Activated T-cell treated with anti-CD3 and anti-CD28 coated beads, Interleukin-2, amount 50 U/mL, for 24 hours (primary cell): ENCODE measurements around the gene MARS1.
A peak's percentile ranks its signal among the peaks of the same experiment; 100 is the strongest.

Experiments used
- DNase-seq: peaks from one replicate; pipeline ENCODE4 v3.0.0-alpha.2; 2020
- H3K27ac Mint-ChIP-seq: 2 replicates; pipeline ENCODE4 v1.8.0; 2020; ENCODE audit warnings: mild to moderate bottlenecking, mixed read lengths
- H3K27me3 Mint-ChIP-seq: 2 replicates; pipeline ENCODE4 v1.8.0; 2020; ENCODE audit warnings: mixed read lengths
- H3K36me3 Mint-ChIP-seq: 2 replicates; pipeline ENCODE4 v1.8.0; 2020; ENCODE audit warnings: low read depth, mixed read lengths
- H3K4me1 Mint-ChIP-seq: 2 replicates; pipeline ENCODE4 v1.8.0; 2020; ENCODE audit warnings: low read depth, mixed read lengths
- H3K4me3 Mint-ChIP-seq: 2 replicates; pipeline ENCODE4 v1.8.0; 2020; ENCODE audit warnings: mild to moderate bottlenecking, moderate library complexity, mixed read lengths
- H3K9me3 Mint-ChIP-seq: 2 replicates; pipeline ENCODE4 v1.8.0; 2020; ENCODE audit warnings: mixed read lengths

MARS1 gene

DNA sequence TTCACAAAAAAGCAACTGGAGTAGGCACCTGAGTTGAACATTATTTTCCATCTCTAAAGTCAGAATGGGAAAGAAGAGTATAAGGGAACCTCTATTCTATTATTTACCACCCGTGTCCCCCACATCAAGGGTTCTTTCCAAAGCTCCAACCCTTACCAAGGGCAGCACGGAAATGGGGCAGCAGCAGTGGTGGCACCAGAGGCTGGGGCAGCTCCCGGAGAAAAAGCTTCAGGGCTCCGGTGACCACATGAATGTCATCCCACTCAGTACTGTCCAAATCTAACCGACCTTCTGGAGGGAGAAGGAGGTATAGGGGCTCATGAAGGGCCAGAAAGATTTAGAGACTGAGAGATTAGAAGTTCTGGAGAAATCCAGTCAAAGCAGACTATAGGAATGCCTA, 14.0 kb upstream of the MARS1 start:
- DNase-seq = no peak
- peak overlapping the region; percentile 27 for H3K27ac Mint-ChIP-seq
- H3K27me3 Mint-ChIP-seq = no peaks in the 10 kb centered on the region
- H3K36me3 Mint-ChIP-seq = peaks cover 87% of the 10 kb centered on the region
- no peaks in the 10 kb centered on the region for H3K9me3 Mint-ChIP-seq
- peak overlapping the region; percentile 30 for H3K4me3 Mint-ChIP-seq
- H3K4me1 Mint-ChIP-seq = peaks cover 58% of the 10 kb centered on the region

DNA sequence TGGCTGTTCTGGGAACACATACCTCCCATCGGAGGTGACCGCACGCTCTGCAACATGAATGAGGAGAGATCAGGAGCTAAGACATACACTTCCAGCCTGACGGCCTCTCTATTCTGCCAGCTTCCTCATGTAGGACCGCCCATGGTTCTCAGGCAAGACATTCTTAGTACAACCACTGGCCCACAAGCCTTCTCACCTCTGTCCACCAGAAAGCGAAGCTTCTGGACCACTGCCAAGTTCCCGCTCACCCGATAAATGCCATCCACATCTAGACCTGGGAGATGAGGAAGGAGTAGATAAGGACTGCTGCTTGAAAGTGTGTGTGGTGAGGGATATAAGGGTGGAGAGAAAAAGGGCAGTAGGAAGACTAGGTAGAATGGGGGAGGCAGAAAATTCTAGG, 13.4 kb upstream of the MARS1 start:
- H3K36me3 Mint-ChIP-seq = peaks cover 81% of the 10 kb centered on the region
- no peak for DNase-seq
- peak overlapping the region; percentile 30 for H3K4me3 Mint-ChIP-seq
- H3K27ac Mint-ChIP-seq = peak overlapping the region; percentile 27
- peaks cover 63% of the 10 kb centered on the region for H3K4me1 Mint-ChIP-seq
- no peaks in the 10 kb centered on the region for H3K9me3 Mint-ChIP-seq
- H3K27me3 Mint-ChIP-seq = no peaks in the 10 kb centered on the region

DNA sequence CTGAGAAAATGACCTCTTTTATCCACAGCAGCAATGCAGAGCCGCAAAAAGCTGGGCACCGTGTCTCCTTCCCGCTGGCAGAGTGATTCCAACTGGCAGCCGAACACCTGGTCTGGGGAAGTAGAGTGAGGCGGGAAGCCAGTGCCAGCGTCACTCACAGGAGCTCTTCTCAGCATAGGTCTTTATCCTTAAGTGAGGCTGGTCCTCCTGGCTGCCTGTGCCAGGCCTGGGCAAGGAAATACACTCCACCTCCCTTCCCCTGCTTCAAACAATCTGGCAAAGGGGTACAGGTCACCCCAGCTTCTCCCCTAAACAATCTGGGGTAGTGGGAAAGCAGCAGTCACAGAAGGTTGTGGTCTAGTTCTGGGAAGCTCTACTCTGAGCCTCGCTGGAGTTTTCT, 13.0 kb upstream of the MARS1 start:
- peaks cover 81% of the 10 kb centered on the region for H3K36me3 Mint-ChIP-seq
- peaks cover 68% of the 10 kb centered on the region for H3K4me1 Mint-ChIP-seq
- no peaks in the 10 kb centered on the region for H3K27me3 Mint-ChIP-seq
- no peaks in the 10 kb centered on the region for H3K9me3 Mint-ChIP-seq
- no peak for DNase-seq
- peak overlapping the region; percentile 27 for H3K27ac Mint-ChIP-seq
- peak overlapping the region; percentile 30 for H3K4me3 Mint-ChIP-seq

DNA sequence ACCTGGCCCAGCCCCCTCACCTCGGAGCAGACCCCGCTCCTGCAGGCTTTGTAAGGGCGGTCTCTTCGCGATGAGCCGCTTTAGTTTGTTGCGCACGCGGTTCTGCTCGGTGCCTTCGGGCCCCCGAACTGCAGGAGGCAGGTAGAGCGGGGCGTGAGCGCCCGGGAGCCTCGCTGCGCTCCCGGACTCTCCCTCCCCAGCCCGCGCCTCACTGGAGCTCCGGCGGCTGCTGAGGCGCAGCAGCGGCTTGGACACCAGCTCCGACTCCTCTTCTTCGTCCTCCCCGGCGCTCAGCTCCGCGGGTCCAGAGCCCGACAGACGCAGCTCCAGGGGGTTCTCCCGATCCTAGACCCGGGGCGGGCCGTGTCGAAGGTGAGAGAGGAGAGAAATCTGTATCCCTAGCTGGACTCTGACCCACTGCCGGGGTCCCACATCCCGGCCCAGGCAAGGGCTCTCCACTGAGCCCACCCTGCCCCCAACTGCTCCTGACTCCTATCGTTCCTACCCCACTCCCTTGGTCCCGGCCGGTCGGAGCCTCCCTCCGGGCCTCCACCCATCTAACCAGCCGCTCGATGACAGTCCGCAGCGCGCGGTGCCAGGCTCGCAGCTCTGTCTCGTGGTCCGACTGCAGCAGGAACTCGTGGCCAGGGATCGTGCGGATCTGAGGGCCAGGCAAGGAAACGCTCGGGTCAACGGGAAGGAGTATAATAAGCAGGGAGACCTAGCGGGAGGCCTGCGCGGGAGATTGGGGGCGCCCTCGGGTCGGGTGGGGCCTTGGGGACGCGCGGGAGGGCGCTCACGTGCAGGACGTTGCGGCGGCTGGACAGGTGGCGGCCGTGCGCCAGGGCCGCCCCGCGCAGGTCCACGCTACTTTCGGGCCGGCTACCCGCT, 12.4 kb upstream of the MARS1 start:
- peak overlapping the region; percentile 99 for H3K27ac Mint-ChIP-seq
- no peaks in the 10 kb centered on the region for H3K9me3 Mint-ChIP-seq
- H3K4me1 Mint-ChIP-seq = peaks cover 74% of the 10 kb centered on the region
- DNase-seq = no peak
- H3K27me3 Mint-ChIP-seq = no peaks in the 10 kb centered on the region
- peaks cover 81% of the 10 kb centered on the region for H3K36me3 Mint-ChIP-seq
- peak overlapping the region; percentile 91 for H3K4me3 Mint-ChIP-seq

DNA sequence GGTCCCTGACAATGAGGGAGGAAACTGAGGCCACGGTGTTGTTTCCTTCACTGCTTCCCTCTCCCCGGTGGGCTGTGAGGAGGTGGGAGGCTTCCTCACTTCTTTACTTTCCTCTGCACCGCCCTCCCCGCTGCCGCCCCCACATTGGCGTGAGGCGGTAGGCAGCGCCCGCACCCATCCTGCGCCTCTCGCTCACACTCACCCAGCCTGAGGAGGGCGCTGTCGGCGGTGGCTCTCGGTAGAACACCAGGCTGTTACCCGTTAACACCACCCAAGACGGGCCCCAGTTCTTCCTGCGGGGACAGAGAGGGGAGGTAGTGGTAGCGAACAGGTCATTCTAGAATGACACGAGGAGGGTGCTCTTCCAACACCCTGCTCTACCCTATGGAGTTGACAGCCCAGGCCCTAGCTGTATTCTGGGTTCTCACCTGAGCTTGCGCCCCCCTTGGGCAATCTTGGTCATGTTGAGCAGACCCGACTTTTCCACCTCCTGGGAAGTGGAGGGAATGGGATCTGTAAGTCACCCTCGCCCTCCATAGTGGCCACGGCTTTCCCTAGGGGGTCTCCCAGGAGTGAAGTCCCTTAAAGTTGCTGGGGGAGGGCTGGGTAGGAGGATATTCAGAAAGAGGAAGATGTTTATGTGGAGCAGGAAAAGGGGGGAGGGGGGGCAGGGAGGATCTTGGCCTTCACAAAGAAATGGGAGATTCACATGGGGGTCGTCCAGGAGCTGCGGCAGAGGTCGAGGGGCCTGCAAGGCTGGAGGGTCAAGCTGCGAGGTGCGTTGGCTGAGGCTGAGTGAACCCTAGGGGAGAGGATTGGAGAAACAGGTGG, 11.5 kb upstream of the MARS1 start:
- peak overlapping the region; percentile 99 for H3K27ac Mint-ChIP-seq
- DNase-seq = peak; percentile 87
- no peaks in the 10 kb centered on the region for H3K9me3 Mint-ChIP-seq
- no peaks in the 10 kb centered on the region for H3K27me3 Mint-ChIP-seq
- H3K4me3 Mint-ChIP-seq = peak overlapping the region; percentile 91
- peaks cover 75% of the 10 kb centered on the region for H3K36me3 Mint-ChIP-seq
- peaks cover 80% of the 10 kb centered on the region for H3K4me1 Mint-ChIP-seq

DNA sequence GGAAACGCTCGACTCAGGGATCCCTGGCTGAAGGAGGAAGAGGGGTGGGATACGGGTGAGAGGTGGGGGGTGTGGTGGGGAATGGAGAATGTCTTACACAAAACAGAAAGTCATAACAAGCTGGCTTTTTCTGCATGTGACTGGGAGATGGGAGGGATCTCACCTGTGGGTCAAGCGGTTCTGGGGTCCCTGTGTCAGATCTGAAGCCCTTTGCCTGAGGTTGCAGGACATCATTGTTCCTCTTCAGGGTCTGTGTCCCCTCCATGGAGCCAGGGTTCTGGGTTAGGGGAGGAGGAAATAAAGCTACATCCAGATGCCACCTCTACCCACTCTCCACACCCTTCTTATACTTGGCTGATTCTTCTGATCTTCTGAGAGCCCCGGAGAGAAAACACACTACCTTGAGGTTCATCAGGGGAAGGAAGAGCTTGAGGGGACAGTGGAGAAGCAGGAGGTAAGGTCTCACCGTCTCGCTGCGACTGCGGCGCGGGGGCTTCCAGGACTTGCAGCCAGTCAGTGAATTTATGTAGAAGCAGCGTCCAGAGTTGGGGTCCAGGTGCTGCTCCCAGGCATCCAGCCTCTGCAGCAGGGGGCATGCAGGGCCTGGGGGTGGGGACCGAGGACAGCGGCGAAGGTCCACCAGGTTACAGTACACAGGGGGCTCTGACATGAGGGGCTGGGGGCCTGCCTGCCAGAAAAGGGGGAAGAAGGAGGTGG, 10.7 kb upstream of the MARS1 start:
- peak; percentile 56 for DNase-seq
- peak overlapping the region; percentile 91 for H3K4me3 Mint-ChIP-seq
- H3K36me3 Mint-ChIP-seq = peaks cover 71% of the 10 kb centered on the region

DNA sequence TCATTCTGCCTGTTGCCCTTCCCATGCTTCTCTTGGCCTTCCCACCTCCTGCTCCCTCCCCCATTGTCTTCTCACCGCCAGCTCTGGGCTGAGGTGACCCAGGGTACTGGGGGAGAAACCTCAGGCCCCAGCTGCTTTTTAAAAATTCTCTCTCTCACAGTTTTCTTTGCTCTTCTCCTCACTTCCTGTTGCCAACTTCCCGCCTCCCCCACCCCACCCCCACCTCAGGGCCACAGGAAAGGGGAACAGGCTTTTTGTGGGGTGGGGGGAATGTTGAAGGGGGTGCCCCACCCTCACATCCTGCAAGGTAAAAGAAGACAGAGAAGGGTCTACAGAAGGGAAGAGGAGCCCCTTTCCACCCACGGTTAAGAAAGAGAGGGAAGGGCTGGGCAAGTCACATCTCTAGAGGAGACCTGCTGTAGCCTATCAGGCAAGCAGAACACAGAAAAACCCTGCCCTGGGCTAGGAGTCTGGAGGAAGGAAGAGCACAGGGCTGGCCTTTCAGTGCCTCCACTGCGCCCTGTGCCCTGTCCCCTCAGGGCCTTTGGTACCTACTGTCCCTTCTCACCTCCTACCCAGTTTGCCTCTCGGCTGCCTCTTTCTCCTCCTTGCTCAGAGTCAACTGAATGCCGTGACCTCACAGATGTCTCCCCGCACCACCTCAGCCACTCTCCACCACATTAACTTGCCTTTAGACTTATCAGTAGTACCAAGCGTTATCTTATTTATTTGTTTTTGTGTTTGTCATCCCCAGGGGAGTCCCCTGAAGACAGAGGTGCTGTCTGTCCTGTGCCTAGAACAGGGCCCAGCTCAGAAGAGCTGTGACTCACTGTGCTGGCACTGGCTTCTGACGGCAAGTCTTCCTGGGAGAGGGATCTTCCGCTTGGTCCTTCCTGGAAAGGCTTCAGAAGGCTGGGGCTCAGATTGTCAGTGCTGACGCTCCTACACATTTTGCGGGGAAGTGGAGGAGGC, 9.9 kb upstream of the MARS1 start:
- peak; percentile 72 for DNase-seq
- peaks cover 63% of the 10 kb centered on the region for H3K36me3 Mint-ChIP-seq
- peaks cover 74% of the 10 kb centered on the region for H3K4me1 Mint-ChIP-seq

More for the DNA sequence above, 10.7 kb upstream of the MARS1 start:
- Mint-ChIP-seq H3K27ac (peak overlapping the region; percentile 99), H3K9me3 (no peaks in the 10 kb centered on the region), H3K4me1 (peaks cover 80% of the 10 kb centered on the region), H3K27me3 (no peaks in the 10 kb centered on the region)

DNA sequence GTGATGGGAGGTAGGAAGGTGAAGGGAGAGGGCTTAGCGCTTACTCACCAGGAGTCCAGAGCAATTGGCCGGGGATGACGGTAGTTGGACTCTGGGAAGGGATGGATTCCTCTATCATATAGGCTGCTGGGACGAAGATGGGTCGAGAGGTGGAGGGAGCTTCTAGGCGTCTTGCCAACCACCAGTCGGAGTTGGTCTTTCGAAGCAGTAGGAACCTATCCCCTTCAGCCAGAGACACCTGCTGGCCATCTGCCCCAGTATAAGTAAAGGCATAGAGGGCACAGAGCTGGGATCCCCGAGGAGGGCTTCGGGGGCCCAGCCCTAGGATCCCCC, 8.9 kb upstream of the MARS1 start:
- peaks cover 56% of the 10 kb centered on the region for H3K36me3 Mint-ChIP-seq

More for the DNA sequence above, 9.9 kb upstream of the MARS1 start:
- Mint-ChIP-seq H3K9me3 (no peaks in the 10 kb centered on the region), H3K27ac (peak overlapping the region; percentile 99), H3K4me3 (peak overlapping the region; percentile 91), H3K27me3 (no peaks in the 10 kb centered on the region)

DNA sequence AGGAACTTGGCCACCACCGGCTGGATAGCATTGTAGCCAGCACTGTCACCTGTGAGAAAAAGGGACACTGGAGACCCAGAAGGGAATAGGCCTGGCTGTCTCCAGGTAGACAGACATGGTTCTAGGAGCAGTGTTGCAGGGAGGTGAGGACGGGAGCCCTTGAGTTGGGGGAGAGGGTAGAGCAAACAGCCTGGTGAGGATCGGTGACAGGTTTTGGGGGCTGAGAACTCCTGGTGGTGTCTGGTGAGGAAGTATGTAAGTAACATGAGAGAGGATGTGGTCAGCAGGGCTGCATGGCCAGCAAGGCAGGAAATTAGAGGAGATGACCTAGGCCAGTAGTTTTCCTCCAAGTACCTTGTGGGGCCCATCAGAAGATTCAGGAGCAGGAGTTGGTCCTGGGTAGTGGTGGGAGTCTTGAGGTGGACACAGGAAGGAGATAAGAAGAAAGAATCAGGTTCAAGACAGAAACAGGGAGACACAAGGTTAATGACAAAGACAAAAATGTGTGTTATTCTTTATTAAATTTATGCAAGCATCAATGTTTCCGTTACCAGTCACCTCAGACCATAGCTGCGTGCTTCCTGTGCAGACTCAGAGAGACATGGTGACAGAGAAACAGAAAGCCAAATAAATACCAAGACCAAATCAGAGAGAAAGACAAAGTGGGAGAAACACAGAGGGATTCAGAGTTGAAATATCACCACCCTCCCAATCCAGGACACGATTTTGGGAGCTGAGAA, 8.3 kb upstream of the MARS1 start, which contains the start of gene ARHGAP9:
Gene ARHGAP9, minus strand, starts transcription at position 491 of the 740 bp plus-strand sequence. Its CDS starts 460 bp downstream, at position 31.
- peaks cover 50% of the 10 kb centered on the region for H3K36me3 Mint-ChIP-seq
- no peaks in the 10 kb centered on the region for H3K27me3 Mint-ChIP-seq
- no peaks in the 10 kb centered on the region for H3K9me3 Mint-ChIP-seq
- H3K4me1 Mint-ChIP-seq = peaks cover 67% of the 10 kb centered on the region
- H3K4me3 Mint-ChIP-seq = peak within 1 kb of the TSS; percentile 91
- peak within 1 kb of the TSS; percentile 99 for H3K27ac Mint-ChIP-seq
- peak; percentile 68 for DNase-seq

More for the DNA sequence above, 8.9 kb upstream of the MARS1 start:
- Mint-ChIP-seq H3K4me3 (peak overlapping the region; percentile 91), H3K4me1 (peaks cover 73% of the 10 kb centered on the region), H3K27me3 (no peaks in the 10 kb centered on the region), H3K27ac (peak overlapping the region; percentile 99), H3K9me3 (no peaks in the 10 kb centered on the region)
- DNase-seq = no peak

DNA sequence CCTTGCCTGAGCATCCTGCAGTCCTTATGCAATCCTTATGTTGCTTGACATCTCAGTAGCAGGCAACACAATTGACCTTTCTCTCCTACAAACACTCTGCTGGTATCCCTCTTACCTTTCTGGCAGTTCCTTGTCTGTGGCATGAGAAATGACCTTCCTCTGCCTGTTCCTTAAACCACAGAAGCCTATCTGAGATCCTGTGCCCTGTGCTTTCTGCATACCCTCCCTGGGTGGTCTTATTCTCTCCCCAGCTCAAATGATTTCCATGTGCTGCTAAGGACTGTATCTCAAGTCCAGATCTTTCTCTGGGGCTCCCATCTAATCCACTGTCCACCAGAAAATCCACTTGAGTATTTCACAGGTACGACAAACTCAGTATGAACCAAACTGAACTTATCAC, 6.2 kb upstream of the MARS1 start:
- H3K4me3 Mint-ChIP-seq = no peak overlapping the region
- H3K27ac Mint-ChIP-seq = peak overlapping the region; percentile 99
- DNase-seq = no peak
- H3K36me3 Mint-ChIP-seq = peaks cover 32% of the 10 kb centered on the region
- H3K9me3 Mint-ChIP-seq = no peaks in the 10 kb centered on the region
- no peaks in the 10 kb centered on the region for H3K27me3 Mint-ChIP-seq
- peaks cover 52% of the 10 kb centered on the region for H3K4me1 Mint-ChIP-seq

DNA sequence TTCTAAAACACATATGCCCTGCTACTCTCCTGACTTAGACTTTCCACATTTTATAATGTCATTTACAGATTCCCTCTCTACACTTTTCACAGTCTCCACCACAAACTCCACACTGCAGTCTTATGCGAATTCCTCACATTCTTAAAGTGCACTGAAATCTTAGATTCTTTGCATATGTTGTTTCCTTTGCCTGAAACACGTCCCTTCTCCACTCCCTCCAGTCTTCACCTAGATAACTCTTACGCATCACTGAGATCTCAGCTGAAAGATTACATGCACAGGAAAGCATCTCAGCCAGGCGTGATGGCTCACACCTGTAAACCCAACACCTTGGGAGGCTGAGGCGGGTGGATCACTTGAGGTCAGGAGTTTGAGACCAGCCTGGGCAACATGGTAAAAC, 4.4 kb upstream of the MARS1 start:
- H3K36me3 Mint-ChIP-seq = peaks cover 24% of the 10 kb centered on the region
- no peak overlapping the region for H3K27ac Mint-ChIP-seq
- DNase-seq = no peak
- peaks cover 47% of the 10 kb centered on the region for H3K4me1 Mint-ChIP-seq
- H3K9me3 Mint-ChIP-seq = no peaks in the 10 kb centered on the region
- H3K4me3 Mint-ChIP-seq = no peak overlapping the region
- no peaks in the 10 kb centered on the region for H3K27me3 Mint-ChIP-seq

DNA sequence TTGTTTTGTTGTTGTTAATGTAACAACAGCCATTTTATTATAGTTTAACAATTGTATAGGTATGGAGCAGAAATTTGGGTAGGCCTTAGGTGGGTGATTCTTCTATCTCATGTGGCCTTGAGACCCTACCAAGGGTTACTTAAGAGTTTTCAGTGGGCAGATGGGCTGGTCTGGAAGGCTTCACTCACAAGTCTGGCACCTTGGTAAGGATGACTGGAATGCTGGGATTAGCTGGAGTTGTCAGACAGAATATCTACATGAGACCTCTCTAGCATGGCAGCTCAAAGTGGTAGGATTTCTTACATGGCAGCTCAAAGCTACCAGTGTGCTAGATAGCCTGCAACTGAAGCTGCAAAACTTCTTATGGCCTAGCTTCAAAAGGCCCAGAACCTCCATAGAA, 2.2 kb upstream of the MARS1 start:
- peaks cover 33% of the 10 kb centered on the region for H3K36me3 Mint-ChIP-seq
- H3K4me1 Mint-ChIP-seq = peaks cover 39% of the 10 kb centered on the region
- H3K27me3 Mint-ChIP-seq = no peaks in the 10 kb centered on the region
- DNase-seq = no peak
- no peak overlapping the region for H3K27ac Mint-ChIP-seq
- no peaks in the 10 kb centered on the region for H3K9me3 Mint-ChIP-seq
- H3K4me3 Mint-ChIP-seq = no peak overlapping the region

DNA sequence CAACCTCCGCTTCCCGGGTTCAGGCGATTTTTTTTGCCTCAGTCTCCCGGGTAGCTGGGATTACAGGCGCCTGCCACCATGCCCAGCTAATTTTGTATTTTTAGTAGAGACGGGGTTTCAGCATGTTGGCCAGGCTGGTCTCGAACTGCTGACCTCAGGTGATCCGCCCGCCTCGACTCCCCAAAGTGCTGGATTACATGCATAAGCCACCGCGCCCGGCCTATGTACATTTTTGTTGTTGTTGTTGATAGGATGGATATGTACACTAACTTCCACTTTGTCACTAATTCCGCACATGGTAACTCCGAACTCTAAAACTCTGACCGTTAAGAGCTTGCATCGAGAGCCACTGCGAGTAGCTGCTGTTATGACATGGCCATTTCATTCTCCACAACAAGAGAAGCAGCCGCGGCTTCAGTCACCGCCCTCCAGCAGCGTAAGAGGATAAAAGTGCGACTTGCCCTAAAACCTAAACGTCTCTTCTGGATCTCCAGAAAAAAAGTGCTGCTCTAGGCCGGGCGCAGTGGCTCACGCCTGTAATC, 742 bp upstream of the MARS1 start:
- Mint-ChIP-seq H3K9me3 (no peaks in the 10 kb centered on the region), H3K36me3 (peaks cover 44% of the 10 kb centered on the region), H3K27me3 (no peaks in the 10 kb centered on the region), H3K27ac (peak overlapping the region; percentile 94), H3K4me1 (peaks cover 34% of the 10 kb centered on the region), H3K4me3 (peak overlapping the region; percentile 89)
- DNase-seq = no peak
